ENCODE data around the gene RIN1.

GRCh38 chr11:66333220-66333877 lies 2.9 kb downstream of the RIN1 start:
- TF ChIP-seq CTCF (IDR thresholded peaks at IDR 0.05), result no peak
- no peak for TF ChIP-seq POLR2A (IDR thresholded peaks at IDR 0.05)

Data from uterus (tissue), 2 donors.